NCI-H69 (cell line): ENCODE results near the gene OARD1.

Experiments
- DNase-seq: peaks from one replicate; lab custom pipeline; 2025; lab: John Stamatoyannopoulos, UW

The OARD1 gene

GRCh38 chr6:41047745-41048732 lies 24.1 kb downstream of the OARD1 start:
- no peak for DNase-seq

- no peak for DNase-seq
Measured at GRCh38 chr6:41047306-41047705, 24.9 kb downstream of the OARD1 start.

GRCh38 chr6:41046084-41046483 lies 26.1 kb downstream of the OARD1 start:
- no peak for DNase-seq

- DNase-seq: no peak
Measured at GRCh38 chr6:41045664-41046063, 26.5 kb downstream of the OARD1 start.

- no peak for DNase-seq
Measured at GRCh38 chr6:41043151-41043550, 29.0 kb downstream of the OARD1 start.

- DNase-seq: no peak
Measured at GRCh38 chr6:41042226-41043055, 29.7 kb downstream of the OARD1 start, which contains the start of gene TSPO2. Gene TSPO2 (plus strand): TSS chr6:41042467. CDS start chr6:41042986, 519 bp downstream.

GRCh38 chr6:41040940-41041536 lies 31.1 kb downstream of the OARD1 start:
- peak; percentile 36 for DNase-seq

- peak; percentile 35 for DNase-seq
Measured at GRCh38 chr6:41040101-41040939, 31.8 kb downstream of the OARD1 start.

GRCh38 chr6:41039060-41039998 lies 32.8 kb downstream of the OARD1 start, which contains the start of gene UNC5CL:
Gene UNC5CL (minus strand): TSS chr6:41039221. CDS start chr6:41035074, 4,147 bp downstream.
- DNase-seq: peak; percentile 75

- no peak for DNase-seq
Measured at GRCh38 chr6:41038205-41038604, 34.0 kb downstream of the OARD1 start.

GRCh38 chr6:41037107-41037900 lies 34.9 kb downstream of the OARD1 start:
- DNase-seq: peak; percentile 17

GRCh38 chr6:41036601-41037000 lies 35.6 kb downstream of the OARD1 start:
- DNase-seq: no peak

- DNase-seq: peak; percentile 12
Measured at GRCh38 chr6:41036186-41036585, 36.0 kb downstream of the OARD1 start.

- DNase-seq: no peak
Measured at GRCh38 chr6:41033776-41034175, 38.4 kb downstream of the OARD1 start.

GRCh38 chr6:41032830-41033229 lies 39.3 kb downstream of the OARD1 start:
- DNase-seq: no peak

GRCh38 chr6:41028561-41029412 lies 43.4 kb downstream of the OARD1 start:
- peak; percentile 52 for DNase-seq

- DNase-seq: peak; percentile 72
Measured at GRCh38 chr6:41027799-41028560, 44.2 kb downstream of the OARD1 start.
